ENCODE results near the gene KIF5B.

GRCh38 chr10:31982111-31982510 lies 74.1 kb downstream of the KIF5B start:
- no peak for TF ChIP-seq EZH2 (IDR thresholded peaks at IDR 0.05; ENCODE audit: borderline replicate concordance, insufficient read depth, low read depth, low read length, poor library complexity, severe bottlenecking)
- TF ChIP-seq CTCF (IDR thresholded peaks at IDR 0.05) = no peak
